Effector CD8-positive, alpha-beta T cell (primary cell): Measurements from ENCODE around the gene SMCO3.
A peak's percentile ranks its signal among the peaks of the same experiment; 100 is the strongest.

ENCODE experiments used
- DNase-seq: peaks from one replicate; lab custom pipeline; 2025; lab: John Stamatoyannopoulos, UW
- total RNA-seq, 4 experiments: gene quantifications; one replicate each; lab custom pipeline; 2026; lab: John Stamatoyannopoulos, UW

Gene SMCO3
- 0 reads per million in 4 experiments for total RNA-seq

DNA sequence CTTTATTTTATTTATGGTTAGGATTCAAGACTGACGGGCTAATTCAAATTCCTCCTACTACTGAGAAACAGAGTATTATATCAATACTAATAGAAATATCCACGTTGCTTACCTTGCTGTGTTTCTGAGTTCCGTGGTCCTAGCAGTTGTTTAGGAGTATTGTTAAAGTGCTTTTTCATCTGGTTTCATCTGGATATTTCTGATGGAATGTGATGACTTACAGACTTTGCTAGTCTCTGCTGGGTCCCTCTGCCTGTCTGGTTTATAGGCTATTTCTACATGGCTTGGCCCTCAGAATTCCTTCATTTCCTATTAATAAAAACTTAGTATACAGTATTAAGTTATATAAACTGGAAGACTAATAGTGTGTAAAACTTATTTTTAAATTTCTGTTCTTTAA is at the start of gene SMCO3:
SMCO3 (minus strand) TSS at position 169 of the 400 bp plus-strand sequence. CDS start 7,502 bp downstream, outside the sequence.
- DNase-seq: no peak

DNA sequence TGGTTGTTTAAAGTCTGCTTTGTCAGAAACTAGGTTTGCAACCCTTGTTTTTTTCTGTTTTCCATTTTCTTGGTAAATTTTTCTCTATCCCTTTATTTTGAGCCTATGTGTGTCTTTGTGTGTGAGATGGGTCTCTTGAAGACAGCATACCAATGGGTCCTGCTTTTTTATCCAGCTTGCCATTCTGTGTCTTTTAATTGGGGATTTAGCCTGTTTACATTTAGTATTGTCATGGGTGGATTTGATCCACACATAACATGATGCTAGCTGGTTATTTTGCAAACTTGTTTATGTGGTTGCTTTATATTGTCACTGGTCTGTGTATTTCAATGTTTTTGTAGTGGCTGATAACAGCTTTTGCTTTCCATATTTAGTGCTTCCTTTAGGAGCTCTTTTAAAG is 46.5 kb upstream of the SMCO3 start:
- no peak for DNase-seq

DNA sequence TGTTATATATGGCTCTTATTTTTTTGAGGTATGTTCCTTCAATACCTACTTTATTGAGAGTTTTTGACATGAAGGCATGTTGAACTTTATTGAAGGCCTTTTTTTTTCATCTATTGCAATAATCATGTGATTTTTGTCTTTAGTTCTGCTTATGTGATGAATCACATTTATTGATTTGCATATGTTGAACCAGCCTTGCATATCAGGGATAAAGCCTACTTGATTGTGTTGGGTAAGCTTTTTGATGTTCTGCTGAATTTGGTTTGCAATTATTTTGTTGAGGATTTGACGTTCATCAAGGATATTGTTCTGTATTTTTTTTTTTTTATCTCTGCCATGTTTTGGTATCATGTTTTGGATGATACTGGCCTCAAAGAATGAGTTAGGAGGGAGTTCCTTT is 44.5 kb upstream of the SMCO3 start:
- DNase-seq: no peak

DNA sequence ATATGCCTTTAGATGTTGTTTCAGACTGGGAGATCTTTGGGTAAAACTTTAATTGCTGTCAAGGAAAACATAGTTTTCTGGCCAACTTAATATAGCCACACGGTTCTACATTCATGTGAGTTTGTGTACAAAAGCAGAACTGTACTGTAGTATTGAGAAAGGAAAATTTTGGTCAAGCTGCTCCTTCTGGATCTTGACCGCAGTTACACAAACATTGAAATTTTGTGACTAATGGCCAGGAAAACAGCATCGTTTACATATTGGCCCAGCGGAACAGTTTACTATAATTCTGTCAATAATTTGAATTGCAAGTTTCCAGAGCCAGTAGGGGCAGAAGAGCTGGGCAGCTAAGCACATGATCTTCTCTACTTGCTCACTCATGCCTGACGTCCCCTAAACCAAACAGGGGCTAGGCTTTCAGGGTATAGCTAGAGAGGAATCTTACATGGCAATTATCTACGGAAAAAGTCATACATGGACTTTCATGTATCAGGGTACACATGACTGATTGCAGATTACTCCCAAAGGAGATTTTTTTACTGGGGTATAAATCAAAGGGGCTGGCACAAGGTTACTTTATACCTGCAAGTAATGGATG is 40.7 kb upstream of the SMCO3 start:
- DNase-seq: no peak

DNA sequence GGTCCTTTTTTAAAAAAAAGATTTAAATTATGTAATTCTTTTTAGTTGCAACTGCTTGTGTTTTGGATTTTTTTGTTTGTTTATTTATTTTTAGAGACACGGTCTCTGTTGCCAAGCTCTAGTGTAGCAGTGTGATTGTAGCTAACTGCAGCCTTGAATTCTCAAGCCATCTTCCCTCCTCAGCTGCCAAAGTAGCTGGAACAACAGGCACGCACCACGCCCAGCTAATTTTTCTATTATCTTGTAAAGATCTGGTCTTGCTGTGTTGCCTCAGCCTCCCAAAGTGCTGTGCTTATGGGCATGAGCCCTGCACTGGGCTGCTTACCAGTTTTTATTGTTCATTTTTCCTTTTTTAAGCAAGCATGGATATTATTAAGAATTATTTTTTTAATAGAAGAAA is 40.0 kb upstream of the SMCO3 start:
- no peak for DNase-seq

DNA sequence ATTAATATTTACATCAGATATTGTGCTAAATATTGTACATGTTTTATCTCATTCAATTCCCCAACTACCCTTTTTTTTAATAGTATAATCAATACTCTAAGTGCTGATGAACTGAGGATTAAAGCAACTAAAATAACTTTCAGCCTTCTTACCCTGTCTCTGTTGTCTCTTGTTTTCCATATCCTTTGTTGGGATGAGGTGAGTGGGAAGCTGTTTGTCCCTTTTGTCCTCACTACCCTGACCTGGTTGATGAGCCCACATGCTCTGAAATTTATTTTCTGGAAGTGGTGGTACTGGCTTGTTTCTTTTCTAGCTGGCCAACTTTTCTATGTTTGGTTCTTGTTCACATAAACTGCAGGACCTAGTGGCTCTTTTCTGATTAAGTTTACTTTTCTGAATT is 38.9 kb upstream of the SMCO3 start:
- DNase-seq: no peak

DNA sequence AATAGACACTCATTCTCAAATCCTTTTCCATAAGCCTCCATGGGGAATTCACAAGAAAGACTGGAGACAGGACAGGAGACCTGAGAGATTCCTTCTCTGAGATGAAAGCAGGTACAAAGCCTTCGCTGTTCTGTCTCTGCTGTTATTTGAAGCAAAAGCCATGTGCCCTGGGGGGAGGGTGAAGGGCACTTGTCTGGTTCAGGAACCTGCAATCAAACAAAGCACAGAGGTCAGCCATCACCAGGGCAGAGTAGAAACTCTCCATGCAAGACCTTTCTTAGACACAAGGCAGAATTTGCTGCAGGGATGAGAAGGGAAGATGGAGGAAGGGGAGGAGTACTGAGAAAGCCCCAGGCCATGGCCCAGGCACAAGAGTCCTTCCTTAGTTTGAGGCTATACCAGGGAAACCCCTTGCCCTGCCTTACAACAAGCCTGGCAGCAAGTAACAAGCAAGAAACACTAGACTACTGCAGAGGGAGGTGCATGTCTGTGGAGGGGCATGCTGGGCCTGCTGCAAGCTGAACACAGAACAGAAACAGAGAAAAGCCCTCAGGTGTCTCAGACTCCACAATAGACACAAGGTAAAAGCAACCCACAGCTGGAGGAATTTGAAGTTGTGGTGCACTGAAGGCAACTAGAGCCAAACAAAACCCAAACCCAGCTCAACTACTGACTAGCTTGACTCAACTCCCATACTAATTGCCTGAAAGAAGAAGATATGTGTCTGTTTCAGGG is 37.1 kb upstream of the SMCO3 start:
- no peak for DNase-seq

DNA sequence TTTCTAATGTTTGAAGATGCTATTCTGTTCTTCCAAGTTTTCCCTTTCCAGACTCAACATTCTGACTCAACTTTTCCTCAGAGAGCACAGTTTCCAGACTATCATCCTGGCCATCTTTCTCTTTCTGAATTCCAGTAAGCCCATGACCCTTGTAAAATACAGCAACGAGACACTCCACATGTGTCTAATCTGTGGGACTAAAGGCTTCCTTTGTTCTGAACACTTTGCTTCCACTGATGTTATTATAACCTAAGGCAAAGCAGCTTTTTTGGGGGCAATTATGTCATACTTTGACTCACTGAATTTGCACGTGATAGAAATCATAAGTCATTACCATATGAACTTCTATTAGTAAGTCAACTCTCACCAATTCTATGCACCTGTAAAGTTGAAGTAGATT is 35.7 kb upstream of the SMCO3 start:
- no peak for DNase-seq

DNA sequence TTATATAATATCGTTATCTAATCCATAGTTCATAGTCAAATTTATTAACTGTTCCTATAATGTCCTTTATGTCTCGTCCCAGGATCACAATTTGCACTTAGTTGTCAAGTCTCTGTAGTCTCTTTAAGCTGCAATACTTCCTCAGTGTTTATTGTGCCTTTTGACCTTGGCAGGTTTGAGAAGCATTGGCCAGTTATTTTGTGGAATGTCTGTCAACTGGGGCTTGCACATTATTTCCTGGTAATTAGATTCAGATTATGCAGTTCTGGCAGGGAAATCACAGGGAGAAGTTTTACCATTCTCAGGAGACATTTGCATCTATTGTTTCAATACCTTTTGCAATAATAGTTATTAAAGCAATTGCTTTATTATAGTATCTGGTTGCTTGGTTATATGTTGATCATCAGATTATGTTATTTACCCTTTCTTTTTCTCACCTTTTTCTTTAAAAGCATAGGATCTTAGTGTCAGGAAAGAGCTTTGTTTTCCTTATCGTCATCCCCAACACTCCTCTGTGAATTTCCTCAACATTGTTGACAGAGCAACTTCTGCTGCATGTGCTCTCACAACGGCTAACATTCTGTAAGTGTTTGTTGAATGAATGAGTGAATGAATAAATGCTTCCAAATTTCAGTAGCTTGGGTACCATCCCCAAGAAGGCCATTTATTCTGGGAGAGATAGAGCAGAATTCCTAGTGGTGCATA is 33.0 kb upstream of the SMCO3 start:
- DNase-seq: no peak

DNA sequence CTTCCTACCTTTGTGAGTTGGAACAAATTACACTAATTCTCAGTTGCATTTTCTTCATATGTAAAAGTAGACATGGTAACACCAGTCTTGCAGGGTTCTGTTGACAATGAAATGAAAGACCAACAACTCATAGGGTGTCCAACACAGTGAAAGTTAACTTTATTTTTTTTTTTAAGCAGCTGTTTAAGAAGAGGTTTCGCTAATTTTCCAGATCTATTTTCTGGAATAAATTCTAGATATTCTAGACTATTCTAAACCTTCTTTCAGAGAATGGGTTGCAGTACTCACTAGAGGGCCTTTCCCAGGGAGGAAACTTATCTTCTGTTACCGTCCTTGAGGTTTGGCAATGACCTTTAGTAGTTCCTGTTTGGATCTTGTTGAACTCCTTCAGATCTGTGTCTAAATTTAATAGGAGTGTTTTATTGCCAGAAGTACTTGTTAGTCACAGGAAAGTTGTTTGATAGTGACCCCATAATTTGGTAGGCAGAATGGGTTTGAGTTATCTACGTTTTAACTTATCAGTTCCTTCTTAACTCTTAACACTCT is 32.1 kb upstream of the SMCO3 start:
- DNase-seq: no peak

DNA sequence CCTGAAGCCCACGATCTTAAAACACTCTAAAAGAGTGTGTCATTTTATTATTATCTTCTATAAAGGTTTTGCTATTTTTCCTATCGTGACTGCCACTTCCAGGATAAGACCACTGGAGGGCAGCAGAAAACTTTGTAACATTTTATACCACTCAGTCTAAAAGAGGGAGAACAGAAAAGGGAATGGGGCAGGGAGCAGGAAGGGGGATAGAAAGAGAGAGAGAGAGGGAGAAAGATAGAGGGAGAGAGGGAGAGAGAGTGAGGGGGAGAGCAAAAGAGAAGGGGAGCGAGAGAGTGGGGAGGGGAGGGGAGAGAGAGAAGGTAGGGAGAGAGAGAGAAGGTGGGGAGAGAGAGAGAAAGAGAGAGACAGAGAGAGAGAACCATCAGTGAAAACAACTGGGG is 31.4 kb upstream of the SMCO3 start:
- peak; percentile 18 for DNase-seq

DNA sequence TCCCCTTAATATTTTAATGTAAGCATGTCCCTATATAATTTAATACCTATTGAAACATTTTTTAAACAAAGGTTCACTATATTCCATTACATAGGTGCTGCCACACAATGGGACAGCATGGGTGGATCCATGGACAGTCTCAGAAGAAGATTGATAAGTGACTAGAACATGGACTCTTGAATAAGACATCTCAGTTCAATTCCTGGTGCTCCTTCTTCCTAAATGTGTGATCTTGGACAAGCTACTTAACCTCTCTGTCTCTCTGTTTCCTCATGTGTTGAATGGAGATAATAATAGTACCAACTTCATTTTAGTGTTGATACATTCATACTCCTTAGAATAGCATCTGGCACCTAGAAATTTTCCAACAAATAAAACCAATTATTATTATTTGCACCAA is 30.4 kb upstream of the SMCO3 start:
- no peak for DNase-seq

DNA sequence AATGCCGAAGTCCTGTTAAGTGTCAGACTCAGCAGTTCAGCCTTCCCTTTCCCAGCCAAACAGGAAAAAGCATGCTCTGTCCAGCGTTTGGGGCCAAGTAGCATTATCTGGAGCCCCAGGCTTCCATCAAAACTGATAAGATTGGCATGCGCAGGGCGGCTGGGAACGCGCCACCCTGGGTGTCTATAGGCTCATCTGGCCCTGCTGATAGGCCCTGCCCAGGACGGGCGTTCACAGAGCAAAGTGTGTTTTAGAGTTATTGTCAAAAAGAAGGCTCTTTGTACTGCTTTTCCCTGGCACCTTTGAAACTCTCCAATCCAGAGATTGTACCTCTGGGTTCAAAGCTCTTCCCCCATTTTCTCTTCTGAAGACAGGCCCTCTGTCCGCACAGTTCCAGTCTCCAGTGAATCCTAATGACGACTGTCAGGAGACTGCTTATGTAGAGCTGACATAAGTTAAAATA is 29.5 kb upstream of the SMCO3 start, which contains the start of gene ART4:
ART4 (minus strand) TSS at position 102 of the 463 bp plus-strand sequence. CDS start 413 bp downstream, outside the sequence.
- DNase-seq: no peak

DNA sequence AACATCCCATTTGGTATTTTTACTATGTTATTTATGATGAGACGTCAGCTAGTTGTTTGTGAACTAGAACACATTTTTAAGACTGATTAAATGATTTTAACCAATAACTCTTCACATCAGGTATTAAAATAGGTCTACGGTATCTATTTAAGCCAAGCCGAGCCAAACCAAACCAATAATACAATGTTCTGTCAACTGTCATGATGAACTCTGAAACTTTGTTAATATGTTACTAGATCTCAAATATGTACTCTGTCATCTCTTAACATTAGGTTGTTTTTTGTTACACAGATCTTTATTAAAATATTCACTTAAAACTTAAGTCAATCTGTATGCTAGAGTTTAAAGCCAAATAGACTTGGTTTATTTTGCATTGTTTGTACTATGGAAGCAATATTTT is 28.3 kb upstream of the SMCO3 start:
- no peak for DNase-seq

DNA sequence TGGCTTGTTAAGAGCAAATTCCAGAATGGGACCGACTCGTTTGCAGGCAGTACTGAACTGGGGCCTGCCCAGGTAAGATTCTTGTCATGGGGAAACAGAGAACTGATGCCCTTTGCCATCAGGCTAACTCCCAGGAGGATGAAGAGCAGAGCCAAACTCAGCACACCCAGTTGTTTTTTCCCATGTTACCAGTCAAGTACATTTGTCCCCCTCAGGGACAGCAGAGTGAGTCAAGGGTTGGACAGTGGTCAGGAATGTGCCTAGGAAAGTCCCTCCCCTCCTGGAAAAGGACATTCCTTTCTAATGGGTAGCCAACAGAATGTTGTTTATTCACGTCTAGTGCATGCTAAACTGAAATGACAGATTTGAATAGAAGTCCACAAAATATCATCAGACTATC is 27.8 kb upstream of the SMCO3 start:
- no peak for DNase-seq

DNA sequence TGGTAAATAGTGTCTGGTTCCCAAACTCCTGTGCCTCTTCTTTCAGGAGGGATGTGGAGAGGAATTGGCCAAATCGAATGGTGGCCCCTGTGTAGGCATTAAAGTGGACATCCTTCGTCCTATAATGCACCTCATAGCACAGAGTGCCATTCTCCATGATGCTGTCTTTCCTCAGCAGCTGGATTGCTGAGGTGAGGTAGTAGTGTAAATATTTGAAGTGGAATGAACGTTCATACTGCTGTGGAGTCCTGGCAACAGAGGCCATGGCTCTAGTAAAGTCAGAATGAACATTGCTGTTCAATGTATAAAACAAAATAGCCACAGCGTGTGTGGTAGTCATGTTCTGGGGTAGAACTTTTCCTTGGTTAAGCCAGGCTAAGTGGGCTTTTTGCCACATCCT is 26.6 kb upstream of the SMCO3 start:
- no peak for DNase-seq

DNA sequence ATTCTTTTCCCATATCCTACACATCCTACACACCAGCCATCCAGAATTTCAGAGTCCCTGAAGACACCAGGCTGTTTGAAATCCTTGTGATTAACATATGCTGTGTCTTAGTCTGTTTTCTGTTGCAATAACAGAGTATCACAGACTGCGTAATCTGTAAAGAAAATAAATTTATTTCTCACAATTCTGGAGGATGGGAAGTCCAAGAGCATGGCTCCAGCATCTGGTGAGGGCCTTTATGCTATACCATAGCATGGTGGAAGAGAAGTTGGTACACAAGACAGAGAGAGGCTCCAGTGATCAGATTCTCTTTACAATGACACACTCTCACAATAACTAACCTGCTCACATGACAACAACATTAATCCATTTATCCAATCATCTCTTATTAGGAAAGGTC is 25.3 kb upstream of the SMCO3 start:
- no peak for DNase-seq

DNA sequence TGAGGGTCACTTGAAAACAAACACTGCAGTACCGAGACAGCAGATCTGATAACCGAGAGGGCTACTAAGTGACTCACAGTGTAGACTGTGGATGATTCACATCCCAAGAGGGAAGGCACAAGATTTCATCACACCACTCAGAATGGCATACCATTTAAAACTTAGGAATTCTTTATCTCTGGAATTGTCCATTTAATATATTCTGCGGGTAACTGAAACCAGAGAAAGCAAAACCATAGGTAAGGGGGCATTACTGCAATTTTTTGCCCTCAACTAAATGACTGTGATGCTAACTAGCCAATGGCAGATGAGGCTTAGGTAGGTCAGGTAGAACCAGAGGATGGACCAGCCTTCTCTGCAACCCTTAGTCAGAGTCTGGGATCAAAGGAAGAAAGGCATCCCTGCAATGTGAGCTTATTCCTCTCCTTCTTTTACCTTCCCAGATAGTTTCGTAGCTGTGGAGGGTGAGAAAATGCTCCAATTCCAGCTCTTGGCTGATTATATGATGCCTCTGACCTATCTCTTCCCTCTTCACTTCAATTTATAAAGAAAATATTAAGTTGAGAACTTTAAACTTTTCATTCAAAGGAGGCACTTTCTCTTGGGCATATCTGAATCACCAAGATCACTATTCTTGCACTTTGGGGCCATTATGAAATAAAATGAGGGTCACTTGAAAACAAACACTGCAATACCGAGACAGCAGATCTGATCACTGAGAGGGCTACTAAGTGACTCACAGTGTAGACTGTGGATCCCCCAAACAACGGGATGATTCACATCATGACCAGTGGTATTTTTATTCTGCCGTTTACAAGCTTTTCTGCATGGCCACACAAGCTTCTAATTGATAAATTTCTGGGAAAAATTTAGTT is 22.6 kb upstream of the SMCO3 start:
- DNase-seq: no peak

DNA sequence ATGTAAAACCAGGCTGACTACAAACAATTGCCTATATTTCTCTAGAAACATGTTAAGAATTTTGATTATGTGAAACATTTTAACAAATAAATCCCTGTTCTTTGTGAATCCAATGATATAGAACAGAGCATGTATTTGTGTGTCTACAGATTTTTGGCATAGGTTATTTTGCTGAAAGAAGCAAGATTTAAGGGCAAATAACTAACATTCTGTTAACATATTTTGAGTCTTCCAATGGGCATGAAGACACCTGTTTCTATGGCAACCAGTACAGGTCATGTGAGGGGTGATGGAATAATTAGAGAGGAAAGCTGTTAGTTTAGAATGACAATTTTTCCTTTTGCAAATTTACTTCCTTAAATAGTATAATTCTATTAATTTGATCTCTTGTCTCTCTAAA is 20.5 kb upstream of the SMCO3 start:
- no peak for DNase-seq

DNA sequence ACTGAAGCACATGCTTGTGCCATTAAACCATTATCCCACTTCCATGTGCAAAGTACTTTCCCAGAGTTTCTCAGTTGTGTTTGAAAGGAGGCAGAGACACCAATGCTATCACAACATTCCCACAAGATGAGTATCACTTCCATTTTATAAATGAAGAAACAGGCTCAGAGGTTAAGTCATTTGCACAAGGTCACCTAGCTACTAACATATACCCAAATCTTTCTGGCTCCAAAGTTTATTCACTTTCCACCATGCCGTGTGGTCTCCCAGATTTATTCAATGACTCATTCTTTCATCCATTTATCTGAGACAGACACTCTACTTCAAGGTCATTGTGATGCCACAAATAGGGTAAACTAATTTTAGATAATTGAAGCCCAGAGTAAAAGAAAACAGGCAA is 20.0 kb upstream of the SMCO3 start:
- DNase-seq: no peak

DNA sequence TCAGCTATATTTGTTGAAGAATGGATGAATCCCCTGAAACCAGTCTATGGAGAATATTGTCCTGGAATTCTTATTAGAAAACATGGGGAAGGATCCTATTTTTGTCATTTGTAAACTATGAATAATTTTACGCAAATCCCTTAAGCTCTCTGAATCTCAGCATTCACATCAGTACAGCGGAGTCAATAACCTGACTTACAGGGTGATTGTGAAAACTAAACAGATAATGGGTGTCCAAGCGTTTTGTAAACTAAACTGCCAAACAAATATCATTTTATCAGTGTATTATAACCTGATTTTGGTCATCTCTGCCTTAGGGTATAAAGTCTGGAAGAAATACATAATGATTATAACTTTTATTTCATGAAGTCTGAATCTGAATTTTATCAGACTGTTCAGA is 19.4 kb upstream of the SMCO3 start:
- no peak for DNase-seq

DNA sequence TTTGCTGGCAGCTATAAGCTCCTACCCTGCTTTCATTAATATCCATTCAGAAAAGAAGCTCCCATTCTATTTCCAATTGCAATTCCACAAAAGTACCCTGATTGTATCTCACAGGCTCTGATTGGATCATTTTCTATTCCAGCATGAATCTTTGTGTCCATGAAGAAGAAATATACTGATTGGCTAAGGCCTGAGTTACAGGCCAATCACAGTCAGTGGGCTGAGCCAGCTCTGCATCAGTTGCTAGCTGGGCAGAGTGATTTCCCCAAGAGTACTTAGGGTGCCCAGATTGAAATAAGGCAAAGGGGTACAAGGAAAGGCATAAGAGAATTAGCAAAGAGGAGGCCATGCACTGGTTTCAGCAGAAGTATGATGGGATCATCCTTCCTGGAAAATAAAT is 14.9 kb upstream of the SMCO3 start:
- DNase-seq: no peak
